ENCODE results near the gene NEDD4L.

Gene NEDD4L

DNA sequence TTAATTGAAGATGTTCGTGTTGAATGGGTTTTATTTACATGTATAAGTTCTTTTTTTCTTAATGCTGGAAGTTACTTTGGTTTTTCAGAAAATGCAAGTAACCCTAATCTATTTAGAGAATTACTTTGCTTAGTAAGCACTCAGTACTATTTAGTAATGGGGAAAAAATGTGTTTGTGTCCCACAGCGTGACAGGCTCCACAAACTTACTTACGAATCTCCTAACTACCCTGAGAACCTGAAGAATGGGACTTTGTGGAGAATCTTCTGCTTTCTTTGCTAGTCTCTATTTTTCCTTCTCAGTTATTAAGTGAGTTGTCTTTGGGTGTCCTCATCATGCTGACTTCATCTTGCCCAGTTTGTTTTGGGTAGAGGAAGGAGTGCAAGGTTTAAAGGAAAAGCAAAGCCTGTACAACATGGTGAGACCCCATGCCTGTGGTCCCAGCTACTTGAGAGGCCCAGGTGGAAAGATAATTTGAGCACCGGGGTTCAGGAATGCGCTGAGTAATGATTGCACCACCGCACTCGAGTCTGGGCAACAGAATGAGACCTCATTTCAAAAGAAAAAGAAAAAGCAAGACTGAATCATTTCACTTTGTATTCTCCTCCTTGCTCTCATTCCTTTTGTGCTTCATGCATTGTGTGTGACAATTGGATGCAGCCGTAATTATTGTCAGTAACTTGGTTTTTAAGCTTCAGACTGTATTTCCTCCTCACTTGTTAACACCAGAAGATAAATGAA lies 10.2 kb downstream of the NEDD4L start:
- DNase-seq, result no peak

DNA sequence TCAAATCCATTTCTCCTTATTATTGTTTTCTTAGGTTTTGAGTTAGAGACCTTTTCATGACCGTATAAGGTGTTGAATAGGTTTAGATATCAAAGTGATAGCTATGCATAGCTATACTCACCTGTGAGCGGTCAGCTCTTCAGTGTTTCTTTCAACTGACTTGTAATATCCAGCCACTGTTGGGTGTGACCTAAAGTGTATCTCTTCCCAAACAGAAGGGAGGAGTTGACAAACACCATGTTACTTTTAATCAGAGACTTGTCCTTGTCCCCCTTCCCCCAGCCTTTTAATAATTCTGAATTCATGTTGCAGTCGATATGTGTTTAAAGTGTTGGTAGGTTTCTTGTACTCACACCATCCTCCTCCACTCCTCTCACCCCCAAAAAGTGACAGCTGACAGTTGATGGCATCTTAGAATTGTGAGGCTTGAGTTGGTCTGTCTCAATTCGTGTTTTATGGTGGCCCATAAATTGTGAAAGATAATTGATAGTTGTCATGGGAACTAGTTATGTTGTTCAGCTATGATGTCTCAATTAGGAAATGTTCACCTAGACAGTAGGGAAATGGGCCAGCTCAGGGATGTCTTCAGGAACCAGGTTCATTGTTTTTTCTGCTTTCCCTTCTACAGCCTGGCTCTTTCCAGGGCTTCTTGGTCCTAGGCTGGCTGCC lies 12.0 kb downstream of the NEDD4L start:
- no peak for DNase-seq

DNA sequence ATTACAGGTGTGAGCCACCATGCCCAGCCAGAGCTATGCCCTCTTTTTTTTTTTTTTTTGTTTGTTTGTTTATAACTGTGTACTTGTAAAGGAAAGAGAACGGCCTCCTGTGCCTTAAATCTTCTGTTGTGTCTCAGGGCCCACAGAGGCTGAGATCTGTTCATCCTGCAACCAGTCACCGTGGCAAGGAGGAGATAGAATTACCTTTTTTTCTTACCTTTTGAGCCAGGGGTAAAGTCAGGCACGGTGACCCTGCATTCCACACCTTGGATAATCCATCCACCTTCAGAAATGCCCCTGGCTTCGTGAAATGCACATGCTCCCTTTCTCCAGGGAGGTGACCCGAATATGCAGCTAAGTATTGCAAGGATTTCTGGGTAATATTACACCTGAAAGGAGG lies 12.8 kb downstream of the NEDD4L start:
- DNase-seq, result no peak

DNA sequence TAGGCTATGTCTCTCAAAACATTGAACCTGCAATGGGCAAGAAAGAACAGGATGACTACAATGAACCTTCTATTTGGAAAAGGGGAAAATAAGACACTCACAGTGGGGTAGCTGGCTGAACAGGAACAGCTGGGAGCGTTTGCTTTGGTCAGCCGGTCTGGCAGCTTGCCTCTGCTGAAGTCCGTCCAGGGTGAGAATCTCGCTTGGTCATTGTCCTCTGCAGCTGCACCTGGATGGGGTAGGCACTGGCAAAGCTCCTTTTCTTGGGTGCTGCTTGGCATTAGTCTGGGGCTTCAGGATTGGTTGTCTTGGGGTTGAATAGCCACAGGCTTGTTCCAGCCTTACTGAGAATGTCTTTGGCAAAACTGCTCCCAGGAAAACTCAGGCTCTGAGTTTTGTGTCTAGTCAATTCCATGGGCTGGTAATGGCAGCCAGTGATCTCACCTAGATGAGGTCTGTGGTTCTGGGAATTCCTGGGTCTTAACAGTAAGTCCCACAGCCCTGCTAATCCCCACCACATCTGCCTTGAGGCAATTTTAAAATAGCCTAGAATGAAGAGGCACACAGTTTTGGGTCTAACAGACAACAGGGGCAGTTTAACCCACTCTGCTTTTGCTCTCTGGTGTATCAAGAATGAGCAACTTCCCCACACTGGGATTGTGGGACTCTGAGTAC lies 13.4 kb downstream of the NEDD4L start:
- DNase-seq, result no peak

DNA sequence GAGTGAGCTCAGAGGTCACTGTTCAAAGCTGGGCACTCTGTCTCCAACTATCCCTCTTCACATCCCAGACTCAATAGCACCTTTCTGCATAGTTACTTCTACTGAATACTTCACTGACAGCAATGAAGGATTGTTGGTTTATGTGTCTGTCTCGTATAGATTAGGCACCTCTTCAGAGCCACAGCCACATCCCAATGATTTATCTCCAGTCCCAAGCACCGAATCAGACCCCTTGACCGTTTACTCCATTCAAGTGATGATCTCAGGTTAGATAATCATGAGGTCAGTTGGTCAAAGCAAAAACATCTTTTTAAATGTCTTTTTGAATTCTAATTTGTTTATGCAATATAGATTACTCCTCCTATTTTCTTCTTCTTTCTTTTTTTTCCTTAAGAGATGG lies 14.7 kb downstream of the NEDD4L start:
- DNase-seq, result no peak

DNA sequence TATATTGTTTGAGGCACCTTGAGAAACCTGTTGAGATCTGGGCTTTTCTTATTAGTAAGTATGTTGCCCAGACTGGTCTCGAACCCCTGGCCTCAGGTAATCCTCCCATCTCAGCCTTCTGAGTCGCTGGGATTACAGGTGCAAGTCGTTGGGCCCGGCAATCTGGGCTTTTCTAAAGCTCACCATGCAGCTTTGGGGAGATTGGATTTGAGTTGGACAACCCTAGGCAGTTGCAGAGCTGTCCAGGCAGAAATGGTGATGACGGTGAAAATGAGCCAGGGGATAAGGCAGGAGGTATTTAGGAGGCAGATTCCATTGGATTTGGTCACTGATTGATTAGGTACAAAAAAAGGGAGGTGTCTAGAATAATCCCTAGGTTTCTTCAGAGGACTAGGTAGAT lies 16.2 kb downstream of the NEDD4L start:
- no peak for DNase-seq

DNA sequence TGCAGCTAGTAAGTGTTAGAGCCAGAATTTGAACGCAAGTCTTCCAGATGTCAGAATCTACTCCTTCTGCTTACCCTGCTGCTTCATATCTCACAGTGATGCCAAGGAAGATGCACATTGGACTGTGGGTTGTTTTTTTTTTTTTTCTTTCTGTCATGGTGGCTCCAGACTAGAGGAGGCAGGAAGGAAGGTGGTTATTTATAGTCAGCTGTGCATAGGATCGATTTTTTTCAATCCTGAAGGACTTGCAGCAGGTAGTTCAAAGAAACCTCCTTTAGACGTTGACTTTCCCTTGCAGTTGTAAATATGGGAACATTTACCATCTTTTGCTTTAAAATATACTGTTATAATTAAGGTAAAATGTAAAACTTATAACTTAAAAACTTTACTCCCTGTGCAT lies 17.3 kb downstream of the NEDD4L start:
- no peak for DNase-seq

DNA sequence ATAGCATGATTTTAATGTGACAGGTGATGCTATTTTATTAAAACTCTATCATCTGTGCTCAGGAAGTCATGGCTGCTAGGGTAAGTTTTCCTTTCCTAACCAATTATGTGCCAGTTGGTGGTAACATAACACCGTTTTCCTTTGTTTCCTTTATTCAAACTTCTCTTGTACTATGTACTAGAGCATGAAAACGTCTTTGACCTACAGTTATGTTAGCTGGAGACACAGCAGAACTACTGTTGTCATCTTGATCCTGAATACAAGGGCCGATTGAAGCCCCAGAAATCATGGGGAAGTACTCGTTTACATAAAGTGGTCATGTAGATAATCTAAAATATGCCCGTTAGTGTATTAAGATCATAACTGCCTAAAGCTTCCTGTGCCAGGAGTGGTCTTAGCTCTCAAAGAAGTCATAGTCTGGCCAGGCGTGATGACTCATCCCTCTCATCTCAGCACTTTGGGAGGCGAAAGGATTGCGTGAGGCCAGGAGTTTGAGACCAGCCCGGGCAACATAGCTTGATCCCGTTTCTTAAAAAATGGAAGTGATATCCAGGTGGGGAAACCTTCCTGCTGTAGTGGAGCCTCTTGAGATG lies 20.5 kb downstream of the NEDD4L start:
- DNase-seq, result no peak

DNA sequence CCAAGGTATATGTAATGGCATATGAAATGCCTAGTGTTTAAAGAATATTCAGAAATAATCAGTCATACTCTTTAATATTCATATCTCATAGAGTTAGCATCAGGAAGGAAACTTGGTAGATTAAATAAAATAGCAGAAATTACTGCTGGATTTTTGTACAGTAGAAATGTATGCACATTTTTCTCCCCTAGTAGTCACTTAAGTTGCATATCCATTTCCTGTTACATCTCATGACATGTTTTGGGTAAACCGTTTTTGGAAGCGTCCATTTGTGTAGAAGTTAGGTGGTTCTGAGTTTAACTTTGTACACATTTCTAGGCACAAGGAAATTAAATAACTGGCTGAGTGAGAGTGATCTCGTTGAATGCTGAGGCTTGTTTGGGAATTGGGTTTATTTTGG lies 21.9 kb downstream of the NEDD4L start:
- DNase-seq, result no peak

DNA sequence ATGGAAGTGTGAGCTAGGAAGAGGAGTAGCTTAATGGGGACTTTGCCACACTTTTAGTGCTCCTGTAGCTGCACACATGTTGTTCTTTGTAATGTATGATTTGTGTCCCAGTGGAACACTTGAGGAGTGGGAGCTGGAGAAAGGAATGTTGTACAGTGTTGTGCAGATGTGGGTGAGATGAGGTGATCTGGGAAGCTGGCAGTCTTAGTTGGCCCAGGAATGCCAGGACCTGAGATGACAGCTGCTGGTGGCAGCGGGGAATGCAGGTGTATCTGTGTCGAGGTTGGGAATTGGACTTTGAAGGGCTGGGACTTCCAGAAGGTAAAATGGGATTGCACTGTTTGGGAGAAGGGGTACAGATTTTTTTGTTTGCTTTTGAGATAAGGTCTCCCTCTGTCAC lies 23.6 kb downstream of the NEDD4L start:
- no peak for DNase-seq

DNA sequence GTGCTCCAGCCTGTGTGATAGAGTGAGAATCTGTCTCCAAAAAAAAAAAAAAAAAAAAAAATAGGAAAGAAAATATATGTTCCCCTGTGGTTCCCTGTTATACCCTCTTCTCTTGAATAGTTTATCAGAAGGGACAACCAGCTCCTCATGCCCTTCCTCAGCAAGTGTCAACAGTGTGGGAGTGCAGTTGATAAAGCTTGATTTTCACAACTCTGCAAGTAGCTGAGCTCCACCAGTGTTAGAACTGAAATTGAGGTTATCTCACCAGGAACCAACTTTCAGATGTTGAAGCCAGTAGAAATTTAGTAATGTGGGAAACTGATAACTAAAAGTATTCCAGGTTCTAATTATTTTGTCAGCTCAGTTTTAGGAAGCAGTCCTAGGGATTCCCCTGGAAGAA lies 25.1 kb downstream of the NEDD4L start:
- DNase-seq, result no peak

DNA sequence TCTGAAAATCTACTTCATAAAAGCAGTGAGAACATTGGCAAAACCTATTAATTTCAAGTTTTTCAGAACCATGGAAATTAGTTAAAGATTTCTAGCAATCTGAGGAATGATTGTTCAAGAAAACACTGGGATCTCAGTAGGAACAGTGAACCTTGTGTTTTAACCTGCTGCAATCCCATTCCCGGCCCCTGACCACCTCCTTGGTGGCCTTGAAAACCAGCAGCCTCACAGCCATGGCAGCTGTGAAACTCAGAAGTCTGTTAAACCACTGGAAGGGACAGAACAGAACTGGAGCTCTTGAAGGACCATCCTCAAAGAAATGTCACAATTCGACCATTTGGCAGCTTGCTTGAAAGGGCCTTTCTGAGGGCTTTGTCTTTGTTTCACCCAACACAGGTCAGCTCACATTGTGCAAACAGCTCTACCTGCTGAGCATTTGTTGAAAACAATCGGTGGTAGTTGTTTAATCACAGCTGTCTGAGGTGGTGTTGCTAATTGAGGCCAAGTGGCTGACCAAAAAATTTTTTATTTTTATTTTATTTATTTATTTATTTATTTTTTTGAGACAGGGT lies 25.8 kb downstream of the NEDD4L start:
- DNase-seq, result no peak

DNA sequence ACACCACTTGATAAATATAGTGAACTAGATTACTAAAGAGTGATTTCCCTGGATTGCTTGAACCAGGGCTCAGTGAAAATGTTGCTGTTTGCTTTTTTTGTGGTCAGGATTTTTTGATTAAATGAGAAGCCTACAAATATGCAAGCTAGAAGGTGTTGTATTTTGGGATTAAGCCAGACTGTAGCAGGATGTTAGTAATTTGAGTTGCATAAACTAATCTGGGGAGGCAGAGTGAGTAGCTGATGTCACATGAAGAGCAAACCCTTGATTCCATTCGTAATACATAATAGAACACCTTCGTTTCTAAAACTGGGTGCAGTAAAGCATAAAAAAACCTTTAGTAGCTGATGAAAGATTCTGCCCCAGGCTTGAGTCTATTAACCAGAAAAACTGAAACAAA lies 32.0 kb downstream of the NEDD4L start:
- DNase-seq, result no peak

DNA sequence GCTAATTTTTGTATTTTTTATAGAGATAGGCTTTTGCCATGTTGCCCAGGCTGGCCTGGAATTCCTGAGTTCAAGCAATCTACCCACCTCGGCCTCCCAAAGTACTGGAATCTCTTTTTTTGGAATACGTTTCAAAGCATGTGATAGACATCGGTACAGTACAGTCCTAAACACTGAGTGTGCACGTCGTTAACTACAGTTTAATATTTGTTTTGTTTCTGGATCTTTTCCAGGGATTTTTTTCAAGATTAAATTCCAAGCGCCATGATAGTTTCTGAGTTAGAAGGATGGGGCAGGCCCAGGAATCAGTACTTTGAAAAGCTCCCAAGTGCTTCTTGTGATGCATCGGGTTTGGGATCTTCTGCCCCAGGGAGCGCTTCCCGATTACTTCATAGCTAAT lies 33.3 kb downstream of the NEDD4L start:
- no peak for DNase-seq

DNA sequence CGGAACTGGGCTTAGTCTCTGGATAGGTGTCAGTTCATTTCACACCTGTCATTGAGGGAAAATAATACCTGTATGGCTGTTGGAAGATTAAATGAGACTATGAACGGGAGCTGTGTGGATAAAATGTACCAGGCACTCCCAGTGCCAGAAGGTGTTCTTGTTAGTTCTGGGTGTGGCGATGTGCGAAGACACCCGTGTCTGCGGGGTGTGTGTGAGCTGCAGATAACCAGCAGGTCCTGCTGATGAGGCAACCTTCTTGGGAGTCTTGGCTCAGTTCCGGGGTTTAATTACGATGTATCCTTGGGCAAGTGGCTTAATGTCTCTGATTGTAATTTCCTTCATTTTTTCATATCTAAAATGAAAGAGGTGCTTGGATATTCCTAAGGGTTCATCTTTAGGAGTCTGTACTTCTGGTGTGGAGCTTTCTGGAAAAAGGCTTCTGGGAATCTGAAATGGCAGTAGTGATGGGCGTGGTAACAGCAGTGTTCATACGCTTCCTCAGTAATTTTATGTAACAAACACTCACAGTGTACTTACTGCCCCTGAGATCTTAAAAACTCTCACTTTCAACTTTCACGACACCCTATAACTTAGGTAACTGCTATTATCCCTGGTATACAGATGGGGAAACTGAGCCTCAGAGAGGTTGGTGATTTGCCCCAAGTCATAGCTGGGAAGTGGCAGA lies 35.0 kb downstream of the NEDD4L start:
- no peak for DNase-seq

DNA sequence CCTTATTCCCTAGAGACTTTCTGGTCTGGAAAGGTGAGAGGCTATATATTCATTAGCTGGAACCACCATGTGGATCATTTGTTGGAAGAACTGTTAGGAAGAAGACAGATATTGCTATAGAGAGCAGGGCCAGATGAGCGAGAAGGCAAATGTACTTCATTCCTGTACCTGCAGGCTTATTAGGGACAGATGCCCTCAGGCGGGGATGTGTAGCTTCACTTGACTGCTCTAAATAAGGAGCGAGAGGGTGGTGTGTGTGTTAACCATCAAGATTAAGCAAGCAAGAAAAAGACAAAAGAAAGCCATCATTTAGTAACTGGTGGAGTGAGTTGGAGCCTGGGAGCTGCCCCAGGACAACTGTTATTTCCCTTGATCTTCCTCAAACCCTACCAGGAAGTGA lies 36.4 kb downstream of the NEDD4L start:
- no peak for DNase-seq

DNA sequence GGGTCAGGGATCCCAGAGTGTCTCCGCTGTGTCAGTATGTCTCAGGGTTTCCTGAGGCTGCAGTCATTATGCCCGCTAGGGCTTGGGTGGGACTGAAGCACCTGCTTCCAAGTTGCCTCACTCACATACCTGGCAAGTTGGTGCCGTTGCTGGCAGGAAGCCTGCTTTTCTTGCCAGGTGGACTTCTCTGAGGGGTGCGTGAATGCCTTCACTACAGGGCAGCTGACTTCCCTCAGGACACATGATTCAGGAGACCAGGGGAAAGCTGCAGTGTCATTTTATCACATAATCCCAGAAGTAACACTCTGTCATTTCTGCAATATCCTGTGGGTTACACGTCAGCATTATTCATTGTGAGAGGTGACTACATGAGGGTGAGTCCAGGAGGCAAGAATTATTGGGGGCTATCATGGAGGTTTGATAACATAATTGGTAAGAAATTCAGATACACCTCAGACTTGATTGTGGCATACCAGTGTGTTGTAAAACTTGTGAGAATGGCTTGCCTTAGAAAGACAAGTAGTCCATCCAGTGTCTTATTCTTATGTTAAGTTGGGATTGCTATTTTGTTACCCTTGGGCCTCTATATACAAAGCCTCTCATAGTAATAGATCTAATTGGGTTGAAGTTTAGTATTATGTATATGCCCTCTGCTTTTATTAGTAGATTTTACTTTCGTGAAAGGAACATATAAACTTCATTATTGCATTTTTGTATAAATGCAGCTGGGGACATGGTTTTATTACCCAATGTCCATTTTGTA lies 44.1 kb downstream of the NEDD4L start:
- no peak for DNase-seq

DNA sequence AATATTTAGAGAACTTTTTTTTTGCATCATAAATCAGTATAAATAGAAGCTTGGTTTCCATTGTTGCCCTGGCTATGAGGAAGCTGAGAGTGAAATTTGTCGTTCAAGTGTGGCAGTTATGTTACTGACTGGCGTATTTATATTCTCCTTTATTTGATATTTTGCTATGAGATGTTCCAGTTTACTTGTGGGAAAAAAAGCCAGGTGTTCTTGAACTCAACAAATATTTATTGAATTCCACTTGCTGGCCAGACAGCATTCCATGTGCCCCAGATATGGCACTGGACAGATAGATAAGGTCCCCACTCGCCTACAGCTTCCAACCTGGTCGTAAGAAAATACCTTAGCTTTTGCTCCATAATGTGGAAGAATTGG lies 44.7 kb downstream of the NEDD4L start:
- no peak for DNase-seq

DNA sequence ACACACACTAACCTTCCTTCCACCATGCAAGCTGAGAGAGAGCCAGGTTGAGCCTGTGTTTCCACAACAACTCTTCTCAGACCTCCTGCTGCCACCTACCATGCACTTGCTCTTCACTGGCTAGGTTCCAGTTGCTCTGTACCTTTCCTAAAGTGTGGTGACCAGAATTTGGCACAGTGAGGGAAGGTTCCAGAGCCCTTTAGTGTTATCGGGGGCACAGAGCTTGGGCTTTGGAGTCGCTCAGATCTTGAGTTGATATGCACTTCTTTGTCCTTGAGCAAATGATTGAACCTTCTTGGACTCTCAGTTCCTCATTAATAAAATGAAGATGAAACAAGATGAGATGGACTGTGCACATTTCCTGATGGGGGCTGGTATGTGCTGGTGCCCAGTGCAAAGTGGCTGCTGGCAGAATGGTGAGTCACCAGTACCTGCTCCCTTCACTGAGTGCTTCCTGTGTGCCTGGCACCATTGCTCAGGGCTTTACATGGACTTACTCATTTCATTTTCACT lies 47.1 kb downstream of the NEDD4L start:
- DNase-seq, result no peak

DNA sequence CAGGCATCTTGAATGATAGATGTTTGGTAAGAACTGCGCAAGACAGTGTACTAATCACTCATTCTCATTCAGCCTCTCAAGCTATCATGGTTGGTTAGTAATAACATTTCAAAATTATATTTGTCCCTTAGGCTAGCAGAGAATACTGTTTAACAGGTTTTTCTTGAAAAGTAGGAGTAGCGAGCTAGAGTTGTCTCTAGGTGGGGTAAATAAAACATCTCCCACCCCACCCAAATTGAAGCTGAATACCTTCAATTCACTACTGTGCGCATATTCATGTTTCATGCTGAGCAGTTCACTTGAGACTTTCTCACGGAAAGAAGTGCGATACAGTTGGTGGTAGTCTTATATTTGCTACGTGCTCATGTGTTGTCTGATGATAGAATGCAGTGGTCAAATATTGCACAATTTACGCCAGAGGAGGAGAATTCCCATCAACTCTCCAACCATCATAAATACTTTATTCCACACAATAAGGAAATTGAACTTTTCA lies 49.3 kb downstream of the NEDD4L start:
- no peak for DNase-seq

DNA sequence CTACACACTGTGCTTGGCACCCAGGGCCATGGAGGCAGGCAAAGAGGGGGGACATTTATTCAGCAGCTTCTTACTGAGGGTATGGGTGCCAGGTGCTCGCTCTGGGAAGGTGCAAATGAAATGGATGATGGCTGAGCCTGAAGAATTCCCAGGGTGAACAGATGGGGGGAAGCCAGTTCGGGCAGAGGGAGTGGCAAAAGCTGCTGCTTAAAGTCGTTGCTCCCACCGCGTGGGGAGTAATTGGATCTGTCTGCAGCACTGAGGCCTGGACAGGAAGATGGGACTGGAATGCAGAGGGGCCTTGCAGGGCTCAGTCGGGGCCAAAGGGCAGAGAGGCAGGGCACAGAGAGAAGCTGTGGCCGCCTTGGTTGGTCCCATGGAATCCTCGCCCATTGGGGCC lies 51.2 kb downstream of the NEDD4L start:
- no peak for DNase-seq

DNA sequence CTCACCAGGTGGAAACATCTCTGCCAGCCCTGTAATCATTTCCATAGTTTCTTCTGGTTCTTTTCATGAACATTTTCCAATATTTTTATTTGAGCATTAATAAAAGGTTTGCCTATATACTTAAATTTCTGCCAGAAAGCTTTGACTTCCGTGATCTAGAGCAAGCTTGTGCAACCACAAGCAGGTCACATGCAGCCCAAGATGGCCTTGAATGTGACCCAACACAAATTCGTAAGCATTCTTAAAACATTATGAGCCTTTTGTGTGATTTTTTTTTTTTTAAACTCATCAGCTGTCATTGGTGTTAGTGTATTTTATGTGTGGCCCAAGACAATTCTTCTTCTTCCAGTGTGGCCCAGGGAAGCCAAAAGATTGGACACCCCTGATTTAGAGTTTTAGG lies 51.6 kb downstream of the NEDD4L start:
- no peak for DNase-seq
